ENCODE data around the gene TOM1L2.

GRCh38 chr17:17800504-17801021 is 171.6 kb downstream of the TOM1L2 start:
- TF ChIP-seq EGR1 (IDR thresholded peaks at IDR 0.05) (no peak), RAD21 (IDR thresholded peaks at IDR 0.05; ENCODE audit: low read depth) (no peak; the same call in 1 of the 2 replicates)

Measured in Ishikawa (cell line).